ENCODE measurements around the gene ATP5F1D.

The ATP5F1D gene

GRCh38 chr19:1222394-1222793 lies 19.2 kb upstream of the ATP5F1D start:
- TF ChIP-seq CTCF (IDR thresholded peaks at IDR 0.05; ENCODE audit: borderline replicate concordance, insufficient read depth, low read depth, low read length): peak; percentile 35; the same call in 1 of the 2 replicates
- H3K4me3 ChIP-seq (ENCODE audit: low read depth, low read length): no peak overlapping the region

GRCh38 chr19:1223018-1223855 lies 18.3 kb upstream of the ATP5F1D start:
- H3K4me3 ChIP-seq (ENCODE audit: low read depth, low read length): no peak overlapping the region
- TF ChIP-seq CTCF (IDR thresholded peaks at IDR 0.05; ENCODE audit: borderline replicate concordance, insufficient read depth, low read depth, low read length): peak; percentile 69

GRCh38 chr19:1224047-1224825 lies 17.3 kb upstream of the ATP5F1D start:
- H3K4me3 ChIP-seq (ENCODE audit: low read depth, low read length): no peak overlapping the region
- TF ChIP-seq CTCF (IDR thresholded peaks at IDR 0.05; ENCODE audit: borderline replicate concordance, insufficient read depth, low read depth, low read length): no peak

- H3K4me3 ChIP-seq (ENCODE audit: low read depth, low read length): no peak overlapping the region
- no peak for TF ChIP-seq CTCF (IDR thresholded peaks at IDR 0.05; ENCODE audit: borderline replicate concordance, insufficient read depth, low read depth, low read length)
Observed at GRCh38 chr19:1224847-1225246, 16.7 kb upstream of the ATP5F1D start.

- H3K4me3 ChIP-seq (ENCODE audit: low read depth, low read length): no peak overlapping the region
- TF ChIP-seq CTCF (IDR thresholded peaks at IDR 0.05; ENCODE audit: borderline replicate concordance, insufficient read depth, low read depth, low read length): no peak
Observed at GRCh38 chr19:1225440-1226226, 15.9 kb upstream of the ATP5F1D start.

- no peak for TF ChIP-seq CTCF (IDR thresholded peaks at IDR 0.05; ENCODE audit: borderline replicate concordance, insufficient read depth, low read depth, low read length)
- H3K4me3 ChIP-seq (ENCODE audit: low read depth, low read length): no peak overlapping the region
Observed at GRCh38 chr19:1226227-1226518, 15.4 kb upstream of the ATP5F1D start.
